ENCODE measurements around the gene ASTN1. TPM values are rescaled to one million over a fixed set of nuclear protein-coding genes. Genes with fewer than 3 reads are reported as not detected.

Gene ASTN1
- polyA plus RNA-seq, 1 of the 3 experiments (the other 2 are of a cell fraction): 0.13 TPM

DNA sequence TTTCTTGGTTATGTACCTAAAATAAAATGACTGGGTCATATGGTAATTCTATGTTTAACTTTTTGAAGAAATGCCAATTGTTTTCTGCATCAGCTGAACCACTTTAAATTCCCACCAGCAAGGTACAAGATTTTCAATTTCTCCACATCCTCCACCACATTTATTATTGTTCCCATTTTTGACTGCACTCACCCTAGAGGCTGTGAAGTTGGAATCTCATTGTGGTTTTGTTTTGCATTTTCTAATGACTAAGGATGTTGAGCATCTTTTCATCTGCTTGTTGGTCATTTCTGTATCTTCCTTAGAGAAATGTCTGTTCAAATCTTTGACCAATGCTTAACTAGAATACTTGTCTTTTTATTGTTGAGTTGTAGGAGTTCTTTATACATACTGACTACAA, 72.5 kb downstream of the ASTN1 start:
- CTCF ChIA-PET: no interaction called here
- no peak for DNase-seq
- TF ChIP-seq SMC3 (IDR thresholded peaks at IDR 0.05; ENCODE audit: low read depth, low read length) (no peak), TAF1 (IDR thresholded peaks at IDR 0.05; ENCODE audit: borderline replicate concordance, low read depth, low read length) (no peak), RFX5 (IDR thresholded peaks at IDR 0.05; ENCODE audit: low read length) (no peak)

DNA sequence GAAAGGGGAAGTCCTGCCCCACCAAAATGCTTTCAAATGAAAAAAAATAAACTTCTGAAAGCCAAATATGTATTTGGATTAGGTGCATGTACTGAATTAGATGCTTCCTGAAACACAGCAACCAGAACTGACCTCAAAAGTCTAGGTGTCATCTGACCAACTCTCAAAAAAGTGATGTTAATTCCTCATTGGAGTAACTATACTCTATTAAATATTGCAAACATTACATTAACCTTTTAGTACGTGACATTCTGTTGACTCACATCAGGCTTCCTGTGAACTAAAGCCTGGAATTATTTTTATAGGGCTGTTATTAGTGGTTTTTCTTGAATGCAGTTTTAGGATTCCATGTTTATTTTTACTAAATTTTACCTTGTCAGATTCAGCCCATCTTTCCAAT, 73.5 kb downstream of the ASTN1 start:
- no peaks in the 10 kb centered on the region for H3K79me2 ChIP-seq (ENCODE audit: insufficient read depth)
- no peak for TF ChIP-seq FOXM1 (IDR thresholded peaks at IDR 0.05; ENCODE audit: low read depth)
- no peak for TF ChIP-seq SMC3 (IDR thresholded peaks at IDR 0.05; ENCODE audit: low read depth, low read length)
- TF ChIP-seq RXRA (IDR thresholded peaks at IDR 0.05; ENCODE audit: borderline replicate concordance, low read depth): no peak
- no peak for TF ChIP-seq FOSL2 (IDR thresholded peaks at IDR 0.05; ENCODE audit: borderline replicate concordance, low read depth)
- TF ChIP-seq POLR2AphosphoS5 (IDR thresholded peaks at IDR 0.05; ENCODE audit: low read depth, low read length): no peak
- TF ChIP-seq JUND (IDR thresholded peaks at IDR 0.05): no peak
- TF ChIP-seq GATA2 (CRISPR knock-in tag; IDR thresholded peaks at IDR 0.05): no peak
- TF ChIP-seq, protein P1, sequence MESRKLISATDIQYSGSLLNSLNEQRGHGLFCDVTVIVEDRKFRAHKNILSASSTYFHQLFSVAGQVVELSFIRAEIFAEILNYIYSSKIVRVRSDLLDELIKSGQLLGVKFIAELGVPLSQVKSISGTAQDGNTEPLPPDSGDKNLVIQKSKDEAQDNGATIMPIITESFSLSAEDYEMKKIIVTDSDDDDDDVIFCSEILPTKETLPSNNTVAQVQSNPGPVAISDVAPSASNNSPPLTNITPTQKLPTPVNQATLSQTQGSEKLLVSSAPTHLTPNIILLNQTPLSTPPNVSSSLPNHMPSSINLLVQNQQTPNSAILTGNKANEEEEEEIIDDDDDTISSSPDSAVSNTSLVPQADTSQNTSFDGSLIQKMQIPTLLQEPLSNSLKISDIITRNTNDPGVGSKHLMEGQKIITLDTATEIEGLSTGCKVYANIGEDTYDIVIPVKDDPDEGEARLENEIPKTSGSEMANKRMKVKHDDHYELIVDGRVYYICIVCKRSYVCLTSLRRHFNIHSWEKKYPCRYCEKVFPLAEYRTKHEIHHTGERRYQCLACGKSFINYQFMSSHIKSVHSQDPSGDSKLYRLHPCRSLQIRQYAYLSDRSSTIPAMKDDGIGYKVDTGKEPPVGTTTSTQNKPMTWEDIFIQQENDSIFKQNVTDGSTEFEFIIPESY (IDR thresholded peaks at IDR 0.05; ENCODE audit: borderline replicate concordance, low read depth): no peak
- no peak for TF ChIP-seq GABPA (IDR thresholded peaks at IDR 0.05; ENCODE audit: low read depth)
- TF ChIP-seq NRF1 (IDR thresholded peaks at IDR 0.05; ENCODE audit: low read depth, low read length): no peak
- TF ChIP-seq, protein P2, sequence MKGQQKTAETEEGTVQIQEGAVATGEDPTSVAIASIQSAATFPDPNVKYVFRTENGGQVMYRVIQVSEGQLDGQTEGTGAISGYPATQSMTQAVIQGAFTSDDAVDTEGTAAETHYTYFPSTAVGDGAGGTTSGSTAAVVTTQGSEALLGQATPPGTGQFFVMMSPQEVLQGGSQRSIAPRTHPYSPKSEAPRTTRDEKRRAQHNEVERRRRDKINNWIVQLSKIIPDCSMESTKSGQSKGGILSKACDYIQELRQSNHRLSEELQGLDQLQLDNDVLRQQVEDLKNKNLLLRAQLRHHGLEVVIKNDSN (IDR thresholded peaks at IDR 0.05; ENCODE audit: borderline replicate concordance, low read depth): no peak
- no peak for TF ChIP-seq TEAD4 (IDR thresholded peaks at IDR 0.05; ENCODE audit: borderline replicate concordance, insufficient read depth)
- TF ChIP-seq TAF1 (IDR thresholded peaks at IDR 0.05; ENCODE audit: borderline replicate concordance, low read depth, low read length): no peak
- no peak for TF ChIP-seq CHD2 (IDR thresholded peaks at IDR 0.05; ENCODE audit: low read length, partially characterized antibody)
- TF ChIP-seq, protein P3, sequence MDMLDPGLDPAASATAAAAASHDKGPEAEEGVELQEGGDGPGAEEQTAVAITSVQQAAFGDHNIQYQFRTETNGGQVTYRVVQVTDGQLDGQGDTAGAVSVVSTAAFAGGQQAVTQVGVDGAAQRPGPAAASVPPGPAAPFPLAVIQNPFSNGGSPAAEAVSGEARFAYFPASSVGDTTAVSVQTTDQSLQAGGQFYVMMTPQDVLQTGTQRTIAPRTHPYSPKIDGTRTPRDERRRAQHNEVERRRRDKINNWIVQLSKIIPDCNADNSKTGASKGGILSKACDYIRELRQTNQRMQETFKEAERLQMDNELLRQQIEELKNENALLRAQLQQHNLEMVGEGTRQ (IDR thresholded peaks at IDR 0.05; ENCODE audit: borderline replicate concordance, low read depth, low read length): no peak
- peaks cover 0 to 17% of the 10 kb centered on the region in 2 experiments; a peak in 2 of 4 replicates for H3K4me1 ChIP-seq (ENCODE audit: control insufficient read depth in 1 of 2, insufficient read depth in 2 of 2, low read depth in 1 of 2, low read length in 1 of 2)
- no peaks in the 10 kb centered on the region for H3K27me3 ChIP-seq (ENCODE audit: insufficient read depth)
- H3K9me3 ChIP-seq: no peaks in the 10 kb centered on the region
- H3K36me3 ChIP-seq (replicated peaks in 1 of 2; ENCODE audit: control insufficient read depth in 1 of 2, insufficient read depth in 2 of 2, low read length in 1 of 2): no peaks in the 10 kb centered on the region
- WGBS (ENCODE audit: low lambda C conversion rate): 13% methylated on average over 1 of the region's 1 CpG
- H3F3A ChIP-seq (replicated peaks; ENCODE audit: insufficient read depth): no peaks in the 10 kb centered on the region
- no peak overlapping the region for H3K9ac ChIP-seq
- CTCF ChIA-PET: no interaction called here
- no peak for DNase-seq
- POLR2A ChIA-PET: no interaction called here
- H3K9me2 ChIP-seq: 0 out of 2 replicates have a peak, but pooled peaks cover 3% of the 10 kb centered on the region
- H3K27ac ChIP-seq (ENCODE audit: low read depth in 2 of 2, low read length in 1 of 2): no peak overlapping the region
- H2AFZ ChIP-seq (ENCODE audit: low read depth): no peak overlapping the region
- H3K4me2 ChIP-seq: no peak overlapping the region
- no peak overlapping the region for H3K4me3 ChIP-seq (ENCODE audit: low read depth in 2 of 2, low read length in 1 of 2)
- H4K20me1 ChIP-seq (ENCODE audit: insufficient read depth): no peaks in the 10 kb centered on the region

More for the DNA sequence above, 72.5 kb downstream of the ASTN1 start:
- Histone ChIP-seq H3K9ac (no peak overlapping the region), H3K27me3 (ENCODE audit: insufficient read depth) (no peaks in the 10 kb centered on the region), H3K27ac (ENCODE audit: low read depth in 2 of 2, low read length in 1 of 2) (no peak overlapping the region), H3K36me3 (replicated peaks in 1 of 2; ENCODE audit: control insufficient read depth in 1 of 2, insufficient read depth in 2 of 2, low read length in 1 of 2) (no peaks in the 10 kb centered on the region), H4K20me1 (ENCODE audit: insufficient read depth) (no peaks in the 10 kb centered on the region), H2AFZ (ENCODE audit: low read depth) (no peak overlapping the region), H3K9me2 (0 out of 2 replicates have a peak, but pooled peaks cover 3% of the 10 kb centered on the region), H3K4me2 (no peak overlapping the region), H3K79me2 (ENCODE audit: insufficient read depth) (no peaks in the 10 kb centered on the region), H3K9me3 (no peaks in the 10 kb centered on the region), H3F3A (replicated peaks; ENCODE audit: insufficient read depth) (no peaks in the 10 kb centered on the region), H3K4me3 (ENCODE audit: low read depth in 2 of 2, low read length in 1 of 2) (no peak overlapping the region), H3K4me1 (ENCODE audit: control insufficient read depth in 1 of 2, insufficient read depth in 2 of 2, low read depth in 1 of 2, low read length in 1 of 2) (peaks cover 0 to 15% of the 10 kb centered on the region in 2 experiments; a peak in 2 of 4 replicates)
- POLR2A ChIA-PET: no interaction called here
